ENCODE measurements around the gene RPP38. TPM values are rescaled to one million over a fixed set of nuclear protein-coding genes. Genes with fewer than 3 reads are reported as not detected.

RPP38 gene
- total RNA-seq, 3 donors from 2014 or later, result 24.4 to 27.2 (median 25.8) TPM

GRCh38 chr10:15123749-15124184, 26.6 kb downstream of the RPP38 start:
- H3K4me3 Mint-ChIP-seq, result peak overlapping the region; percentile 23
- ATAC-seq, result peak; percentile 71 to 77

GRCh38 chr10:15124190-15124589, 27.0 kb downstream of the RPP38 start:
- Mint-ChIP-seq H3K9me3 (no peaks in the 10 kb centered on the region), H3K4me3 (peak overlapping the region; percentile 23), H3K4me1 (ENCODE audit: low read depth) (peaks cover 20% of the 10 kb centered on the region), H3K36me3 (ENCODE audit: insufficient read depth) (peaks cover 41% of the 10 kb centered on the region), H3K27me3 (ENCODE audit: low read depth) (no peaks in the 10 kb centered on the region)
- ATAC-seq (no peak), DNase-seq (no peak)

More at GRCh38 chr10:15123749-15124184, 26.6 kb downstream of the RPP38 start:
- Mint-ChIP-seq H3K36me3 (ENCODE audit: insufficient read depth) (peaks cover 42% of the 10 kb centered on the region), H3K9me3 (no peaks in the 10 kb centered on the region), H3K27me3 (ENCODE audit: low read depth) (no peaks in the 10 kb centered on the region), H3K4me1 (ENCODE audit: low read depth) (peaks cover 20% of the 10 kb centered on the region)
- DNase-seq, result no peak

DNA sequence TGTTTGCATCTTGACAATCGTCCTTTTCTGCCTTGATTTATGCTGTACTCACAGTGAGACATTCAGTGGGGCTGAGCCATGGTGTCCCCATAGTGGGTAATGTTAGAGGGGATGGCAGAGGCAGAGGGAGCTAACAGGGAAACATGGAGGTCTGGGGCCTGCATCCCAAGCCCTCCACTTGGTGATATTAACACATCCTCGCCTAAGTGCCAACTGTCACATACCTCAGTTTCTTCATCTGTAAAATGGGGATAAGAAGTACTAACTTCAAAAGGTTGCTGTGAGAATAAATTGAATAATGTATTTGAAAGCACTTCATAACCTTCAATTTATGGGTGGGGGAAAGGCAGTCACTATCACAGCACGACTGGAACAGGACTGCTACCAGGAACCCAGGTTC, 27.8 kb downstream of the RPP38 start:
- ATAC-seq, result no peak
- H3K4me3 Mint-ChIP-seq, result no peak overlapping the region
- DNase-seq, result no peak
- peaks cover 22% of the 10 kb centered on the region for H3K4me1 Mint-ChIP-seq (ENCODE audit: low read depth)
- no peaks in the 10 kb centered on the region for H3K9me3 Mint-ChIP-seq
- peaks cover 39% of the 10 kb centered on the region for H3K36me3 Mint-ChIP-seq (ENCODE audit: insufficient read depth)
- H3K27me3 Mint-ChIP-seq (ENCODE audit: low read depth), result no peaks in the 10 kb centered on the region

DNA sequence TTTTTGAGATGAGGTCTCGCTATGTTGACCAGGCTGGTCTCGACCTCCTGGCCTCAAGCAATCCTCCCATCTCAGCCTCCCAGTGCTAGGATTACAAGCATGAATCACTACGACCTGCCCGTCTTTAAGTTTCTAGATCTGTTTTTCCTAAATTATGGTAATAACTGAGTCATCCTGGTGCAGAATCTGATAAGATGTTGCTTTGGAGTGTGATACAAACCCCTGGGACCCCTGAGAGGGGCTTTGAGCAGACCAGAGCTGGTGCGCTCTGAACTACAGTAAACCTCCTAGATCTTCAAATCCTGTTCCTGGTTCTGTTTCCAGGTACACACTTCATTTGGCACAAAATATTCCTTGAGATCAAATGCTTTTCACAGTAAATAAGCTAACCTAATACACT, 34.2 kb downstream of the RPP38 start:
- DNase-seq, result no peak
- no peak overlapping the region for H3K4me3 Mint-ChIP-seq
- peaks cover 2% of the 10 kb centered on the region for H3K4me1 Mint-ChIP-seq (ENCODE audit: low read depth)
- no peaks in the 10 kb centered on the region for H3K9me3 Mint-ChIP-seq
- no peaks in the 10 kb centered on the region for H3K27me3 Mint-ChIP-seq (ENCODE audit: low read depth)
- no peak for ATAC-seq
- H3K36me3 Mint-ChIP-seq (ENCODE audit: insufficient read depth), result peaks cover 46% of the 10 kb centered on the region

DNA sequence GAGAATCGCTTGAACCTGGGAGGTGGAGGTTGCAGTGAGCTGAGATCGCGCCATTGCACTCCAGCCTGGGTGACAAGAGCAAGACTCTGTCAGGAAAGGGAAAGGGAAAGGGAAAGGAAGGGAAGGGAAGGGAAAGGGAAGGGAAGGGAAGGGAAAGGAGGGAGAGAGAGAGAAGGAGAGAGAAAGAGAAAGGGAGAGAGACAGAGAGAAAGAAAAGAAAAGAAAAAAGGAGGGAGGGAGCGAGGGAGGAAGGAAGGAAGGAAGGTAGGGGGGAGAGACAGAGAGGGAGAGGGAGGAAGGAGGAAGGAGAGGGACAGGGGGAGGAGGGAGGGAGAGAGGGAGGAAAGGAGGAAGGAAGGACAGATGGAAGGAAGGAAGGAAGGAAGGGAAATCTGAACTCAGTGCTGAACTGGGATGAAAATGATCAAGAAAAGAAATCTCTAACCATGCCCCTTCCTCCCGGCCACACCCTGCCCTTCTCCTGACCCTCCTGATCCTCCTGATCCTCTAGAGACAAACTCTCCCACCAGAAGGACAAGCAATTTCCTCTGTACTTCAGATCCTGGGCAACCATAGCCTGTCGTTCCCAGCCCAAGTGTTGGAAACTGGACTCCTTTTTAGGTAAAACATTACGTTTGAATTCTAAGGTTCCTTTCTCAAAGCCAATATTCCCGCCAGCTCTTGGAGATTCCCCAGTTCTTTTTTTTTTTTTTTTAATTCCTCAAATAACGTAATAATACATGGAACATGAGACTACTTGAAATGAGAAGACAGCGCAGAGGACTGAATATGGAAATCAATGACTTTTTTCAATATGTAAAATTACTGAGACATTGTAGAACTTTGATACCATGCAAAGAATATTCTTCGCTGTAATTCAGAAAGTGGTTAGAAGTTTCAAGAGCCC, 39.2 kb downstream of the RPP38 start:
- H3K4me1 Mint-ChIP-seq (ENCODE audit: low read depth), result peaks cover 14% of the 10 kb centered on the region
- no peak overlapping the region for H3K4me3 Mint-ChIP-seq
- H3K36me3 Mint-ChIP-seq (ENCODE audit: insufficient read depth), result peaks cover 37% of the 10 kb centered on the region
- no peak for DNase-seq
- H3K9me3 Mint-ChIP-seq, result no peaks in the 10 kb centered on the region
- no peak for ATAC-seq
- no peaks in the 10 kb centered on the region for H3K27me3 Mint-ChIP-seq (ENCODE audit: low read depth)

GRCh38 chr10:15137036-15137359, 39.8 kb downstream of the RPP38 start:
- Mint-ChIP-seq H3K9me3 (no peaks in the 10 kb centered on the region), H3K36me3 (ENCODE audit: insufficient read depth) (peaks cover 36% of the 10 kb centered on the region), H3K4me1 (ENCODE audit: low read depth) (peaks cover 21% of the 10 kb centered on the region), H3K27me3 (ENCODE audit: low read depth) (no peaks in the 10 kb centered on the region), H3K4me3 (no peak overlapping the region)
- no peak for ATAC-seq
- DNase-seq, result no peak

DNA sequence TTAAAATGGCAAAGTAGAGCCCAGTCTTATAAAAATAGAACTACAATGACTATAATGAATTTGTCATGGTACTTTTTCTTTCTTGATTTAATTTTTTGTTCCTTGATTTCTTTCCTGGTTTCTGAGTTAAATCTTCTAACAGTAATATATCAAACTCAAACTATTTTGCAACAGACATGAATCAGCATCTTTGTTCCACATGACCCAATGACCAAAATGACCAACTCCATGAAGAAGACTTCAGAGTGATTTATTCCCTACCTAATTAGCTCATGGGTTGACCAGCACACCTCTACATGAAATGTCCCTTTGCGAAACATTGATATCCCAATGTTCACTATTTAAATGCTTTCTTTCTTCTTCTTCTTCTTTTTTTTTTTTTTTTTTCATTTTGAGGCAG, 40.5 kb downstream of the RPP38 start:
- DNase-seq, result no peak
- Mint-ChIP-seq H3K4me3 (no peak overlapping the region), H3K9me3 (no peaks in the 10 kb centered on the region), H3K4me1 (ENCODE audit: low read depth) (peaks cover 27% of the 10 kb centered on the region), H3K27me3 (ENCODE audit: low read depth) (no peaks in the 10 kb centered on the region), H3K36me3 (ENCODE audit: insufficient read depth) (peaks cover 36% of the 10 kb centered on the region)
- no peak for ATAC-seq

- Mint-ChIP-seq H3K9me3 (no peaks in the 10 kb centered on the region), H3K4me1 (ENCODE audit: low read depth) (peaks cover 48% of the 10 kb centered on the region), H3K36me3 (ENCODE audit: insufficient read depth) (peaks cover 19% of the 10 kb centered on the region), H3K27me3 (ENCODE audit: low read depth) (no peaks in the 10 kb centered on the region), H3K4me3 (no peak overlapping the region)
- ATAC-seq (no peak), DNase-seq (no peak)
Observed at GRCh38 chr10:15140698-15141097, 43.5 kb downstream of the RPP38 start.

- Mint-ChIP-seq H3K9me3 (no peaks in the 10 kb centered on the region), H3K36me3 (ENCODE audit: insufficient read depth) (peaks cover 19% of the 10 kb centered on the region), H3K27me3 (ENCODE audit: low read depth) (no peaks in the 10 kb centered on the region), H3K4me1 (ENCODE audit: low read depth) (peaks cover 55% of the 10 kb centered on the region), H3K4me3 (peak overlapping the region; percentile 62)
- ATAC-seq (peak; percentile 81 to 84), DNase-seq (no peak)
Observed at GRCh38 chr10:15141136-15142054, 44.2 kb downstream of the RPP38 start.

- ATAC-seq (no peak), DNase-seq (no peak)
- H3K4me1 Mint-ChIP-seq (ENCODE audit: low read depth), result peaks cover 58% of the 10 kb centered on the region
- no peaks in the 10 kb centered on the region for H3K9me3 Mint-ChIP-seq
- peaks cover 3% of the 10 kb centered on the region for H3K36me3 Mint-ChIP-seq (ENCODE audit: insufficient read depth)
- H3K27me3 Mint-ChIP-seq (ENCODE audit: low read depth), result no peaks in the 10 kb centered on the region
- H3K4me3 Mint-ChIP-seq, result no peak overlapping the region
Observed at GRCh38 chr10:15144788-15145187, 47.6 kb downstream of the RPP38 start.

DNA sequence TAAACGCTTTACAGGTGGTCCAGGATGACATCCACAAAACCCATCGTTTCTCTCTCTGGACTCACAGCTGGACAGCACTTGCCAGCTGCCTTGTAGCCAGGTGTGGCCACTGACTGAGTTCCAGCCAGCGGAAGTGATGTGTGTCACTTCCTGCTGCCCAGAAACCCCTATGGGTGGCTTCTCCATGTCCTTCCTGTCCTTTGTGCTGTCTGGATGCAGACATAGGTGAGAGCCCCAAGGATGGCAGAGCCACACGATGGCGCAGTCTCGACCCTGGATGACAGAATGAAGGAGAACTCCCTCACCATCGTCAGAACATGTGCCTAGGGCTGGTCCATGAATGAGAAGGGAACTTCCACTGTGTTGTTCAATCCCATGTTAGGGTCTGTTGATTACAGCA, 49.2 kb downstream of the RPP38 start:
- H3K27me3 Mint-ChIP-seq (ENCODE audit: low read depth), result no peaks in the 10 kb centered on the region
- peaks cover under 1% of the 10 kb centered on the region for H3K36me3 Mint-ChIP-seq (ENCODE audit: insufficient read depth)
- no peaks in the 10 kb centered on the region for H3K9me3 Mint-ChIP-seq
- no peak overlapping the region for H3K4me3 Mint-ChIP-seq
- DNase-seq, result no peak
- peaks cover 52% of the 10 kb centered on the region for H3K4me1 Mint-ChIP-seq (ENCODE audit: low read depth)
- ATAC-seq, result no peak

DNA sequence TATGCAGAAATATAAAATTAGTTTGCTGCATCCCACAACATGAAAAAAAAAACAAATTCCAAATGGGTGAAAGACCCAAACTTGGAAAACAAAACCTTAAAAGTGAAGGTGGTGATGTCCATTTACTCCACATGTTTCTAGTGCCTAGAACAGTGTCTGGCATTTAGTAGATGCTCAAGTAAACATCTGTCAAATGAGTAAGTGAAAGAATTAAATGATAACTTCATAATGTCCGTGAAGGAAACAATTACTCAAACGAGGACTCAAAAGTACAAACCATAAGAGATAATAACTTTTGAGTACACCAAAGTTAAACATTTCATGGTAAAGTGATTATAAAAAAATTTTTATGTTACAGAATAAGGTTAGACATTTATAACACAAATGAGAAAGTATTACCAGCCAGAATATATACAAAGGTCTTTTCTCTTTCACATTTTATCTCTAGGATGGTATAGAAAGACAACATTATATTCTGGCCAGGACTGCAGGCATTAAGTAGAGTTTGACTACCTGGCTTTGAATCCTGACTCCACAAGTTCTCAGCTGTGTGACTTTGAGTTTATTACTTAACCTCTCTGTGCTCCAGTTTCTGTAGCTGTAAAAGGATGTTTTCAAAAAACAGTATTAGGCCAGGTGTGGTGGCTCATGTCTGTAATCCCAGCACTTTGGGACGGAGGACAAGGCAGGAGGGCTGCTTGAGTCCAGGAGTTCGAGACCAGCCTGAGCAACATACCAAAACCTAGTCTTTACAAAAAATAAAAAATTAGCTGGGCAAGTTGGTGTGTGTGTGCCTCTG, 50.6 kb downstream of the RPP38 start:
- Mint-ChIP-seq H3K27me3 (ENCODE audit: low read depth) (no peaks in the 10 kb centered on the region), H3K4me1 (ENCODE audit: low read depth) (peaks cover 48% of the 10 kb centered on the region), H3K9me3 (no peaks in the 10 kb centered on the region), H3K36me3 (ENCODE audit: insufficient read depth) (peaks cover 5% of the 10 kb centered on the region), H3K4me3 (no peak overlapping the region)
- ATAC-seq (no peak), DNase-seq (no peak)

GRCh38 chr10:15149042-15149771, 52.1 kb downstream of the RPP38 start:
- no peak for DNase-seq
- Mint-ChIP-seq H3K27me3 (ENCODE audit: low read depth) (no peaks in the 10 kb centered on the region), H3K36me3 (ENCODE audit: insufficient read depth) (peaks cover 5% of the 10 kb centered on the region), H3K4me1 (ENCODE audit: low read depth) (peaks cover 41% of the 10 kb centered on the region), H3K4me3 (no peak overlapping the region), H3K9me3 (no peaks in the 10 kb centered on the region)
- ATAC-seq, result no peak

Measured in activated T-cell treated with anti-CD3 and anti-CD28 coated beads, Interleukin-2, amount 50 U/mL, for 4 hours (primary cell).